Adipose tissue (tissue), 3 donors: ENCODE results near the gene ABCD3. TPM values are rescaled to one million over a fixed set of nuclear protein-coding genes. Genes with fewer than 3 reads are reported as not detected.

Source experiments
- H3K27ac ChIP-seq: one replicate; pipeline ENCODE4 v1.5.1; 2013; ENCODE audit warnings: low read depth, low read length
- WGBS, 3 donors: extraction: QIAGEN DNeasy Blood & Tissue Kit; methylation state at CpG; one replicate each; pipeline ENCODE4 v1.1.7; 2013; 5-methylcytosine and 5-hydroxymethylcytosine counted together
- polyA plus RNA-seq, 3 donors: library from polyadenylated mRNA; stranded (reverse); fragments of 200-250 nt; gene quantifications; one replicate each; pipeline ENCODE4 v1.2.3, GENCODE V29; 2013
- donor health status: healthy with polysubstance abuse.
- donor health status: Bipolar disorder and iron deficiency.
- donor health status: healthy.

ABCD3 gene
- polyA plus RNA-seq, 3 donors, result 12.0 to 15.6 (median 14.2) TPM

GRCh38 chr1:94504601-94505000 lies 86.4 kb downstream of the ABCD3 start:
- H3K27ac ChIP-seq, result no peak overlapping the region
- WGBS, 3 donors, result 87 to 93% (median 92%) methylated on average over 1 of the region's 1 CpG

GRCh38 chr1:94512816-94513215 lies 94.6 kb downstream of the ABCD3 start:
- 96 to 100% (median 99%) methylated on average over 2 of the region's 2 CpGs for WGBS, 3 donors
- H3K27ac ChIP-seq, result no peak overlapping the region

GRCh38 chr1:94514095-94514727 lies 96.0 kb downstream of the ABCD3 start:
- 68 to 92% (median 77%) methylated on average over 2 of the region's 2 CpGs for WGBS, 3 donors
- H3K27ac ChIP-seq, result no peak overlapping the region

GRCh38 chr1:94515296-94515947 lies 97.2 kb downstream of the ABCD3 start:
- no peak overlapping the region for H3K27ac ChIP-seq
- 74 to 98% (median 94%) methylated on average over 1 of the region's 1 CpG for WGBS, 3 donors

- no peak overlapping the region for H3K27ac ChIP-seq
- WGBS, 3 donors, result 58 to 73% (median 68%) methylated on average over 2 of the region's 2 CpGs
Measured at GRCh38 chr1:94519351-94519750, 101.2 kb downstream of the ABCD3 start.

GRCh38 chr1:94522304-94522703 lies 104.1 kb downstream of the ABCD3 start:
- 10 to 40% (median 12%) methylated on average over 4 of the region's 4 CpGs for WGBS, 3 donors
- H3K27ac ChIP-seq, result no peak overlapping the region

- WGBS, 3 donors, result 63 to 86% (median 74%) methylated on average over 6 of the region's 6 CpGs
Measured at GRCh38 chr1:94524531-94524930, 106.3 kb downstream of the ABCD3 start.

GRCh38 chr1:94526152-94526980 lies 108.2 kb downstream of the ABCD3 start:
- WGBS, 3 donors, result 91 to 94% (median 93%) methylated on average over 7 of the region's 7 CpGs
- no peak overlapping the region for H3K27ac ChIP-seq

More at GRCh38 chr1:94524531-94524930, 106.3 kb downstream of the ABCD3 start:
- H3K27ac ChIP-seq, result no peak overlapping the region

GRCh38 chr1:94527447-94528031 lies 109.3 kb downstream of the ABCD3 start:
- WGBS, 3 donors, result 27 to 38% (median 38%) methylated on average over 1 of the region's 1 CpG
- no peak overlapping the region for H3K27ac ChIP-seq

- no peak overlapping the region for H3K27ac ChIP-seq
- 77 to 84% (median 83%) methylated on average over 1 of the region's 1 CpG for WGBS, 3 donors
Measured at GRCh38 chr1:94528299-94528698, 110.1 kb downstream of the ABCD3 start.

- H3K27ac ChIP-seq, result no peak overlapping the region
- WGBS, 3 donors, result 95 to 97% (median 96%) methylated on average over 5 of the region's 5 CpGs
Measured at GRCh38 chr1:94528826-94529225, 110.6 kb downstream of the ABCD3 start.

GRCh38 chr1:94529416-94529815 lies 111.2 kb downstream of the ABCD3 start:
- WGBS, 3 donors, result 94 to 98% (median 96%) methylated on average over 2 of the region's 2 CpGs

GRCh38 chr1:94530373-94530878 lies 112.2 kb downstream of the ABCD3 start:
- no peak overlapping the region for H3K27ac ChIP-seq
- WGBS, 3 donors, result 69 to 80% (median 77%) methylated on average over 4 of the region's 4 CpGs

More at GRCh38 chr1:94529416-94529815, 111.2 kb downstream of the ABCD3 start:
- no peak overlapping the region for H3K27ac ChIP-seq

GRCh38 chr1:94531664-94532063 lies 113.5 kb downstream of the ABCD3 start:
- 86 to 94% (median 92%) methylated on average over 6 of the region's 6 CpGs for WGBS, 3 donors
- H3K27ac ChIP-seq, result no peak overlapping the region

GRCh38 chr1:94532077-94532476 lies 113.9 kb downstream of the ABCD3 start:
- WGBS, 3 donors, result 82 to 89% (median 87%) methylated on average over 3 of the region's 3 CpGs

GRCh38 chr1:94535095-94535494 lies 116.9 kb downstream of the ABCD3 start:
- no peak overlapping the region for H3K27ac ChIP-seq
- 81 to 93% (median 92%) methylated on average over 5 of the region's 5 CpGs for WGBS, 3 donors

More at GRCh38 chr1:94532077-94532476, 113.9 kb downstream of the ABCD3 start:
- H3K27ac ChIP-seq, result no peak overlapping the region

GRCh38 chr1:94535879-94536278 lies 117.7 kb downstream of the ABCD3 start:
- 72 to 84% (median 80%) methylated on average over 9 of the region's 9 CpGs for WGBS, 3 donors
- no peak overlapping the region for H3K27ac ChIP-seq

- no peak overlapping the region for H3K27ac ChIP-seq
- 65 to 77% (median 77%) methylated on average over 6 of the region's 6 CpGs for WGBS, 3 donors
Measured at GRCh38 chr1:94537254-94537653, 119.1 kb downstream of the ABCD3 start.
